GM18520 (cell line): ENCODE results near the gene CENPVL2.
"Not testable (repeated sequence)": the region's sequence is repeated elsewhere in the genome, so short reads cannot be mapped to it uniquely, and the experiment has no call there.

Experiments
- ATAC-seq: cut with Tn5 transposase; IDR thresholded peaks from one replicate; pipeline ENCODE4 v1.9.1; 2021; ENCODE audit not compliant: unreplicated experiment

CENPVL2 gene

DNA sequence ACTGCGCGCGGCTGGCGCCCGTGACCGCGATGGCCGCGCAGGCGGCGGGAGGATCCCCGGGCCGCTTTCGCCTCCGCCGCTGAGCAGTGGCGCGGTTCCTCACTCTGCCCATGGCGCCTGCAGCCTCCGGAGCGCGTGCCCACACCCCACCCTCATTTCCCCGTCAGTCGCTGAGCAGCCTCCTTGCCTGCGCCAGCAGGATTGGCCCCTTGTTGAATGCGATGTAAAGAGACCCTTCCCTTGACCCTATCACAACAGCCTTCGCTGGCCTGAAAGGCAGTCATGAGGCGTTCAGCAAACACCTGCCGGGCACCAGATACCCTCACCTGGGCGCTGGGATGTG, at the start of gene CENPVL2:
TSS of gene CENPVL2 (minus strand) at position 112 of the 343 bp plus-strand sequence. CDS start at position 112, 0 bp downstream.
- not testable (repeated sequence) for ATAC-seq

- ATAC-seq: no peak
These were observed 45.6 kb upstream of the CENPVL2 start for GRCh38 chrX:51728202-51728601.

GRCh38 chrX:51712943-51713647, 30.5 kb upstream of the CENPVL2 start:
- not testable (repeated sequence) for ATAC-seq

GRCh38 chrX:51710277-51711164, 27.9 kb upstream of the CENPVL2 start, which contains the start of gene CENPVL1:
Gene CENPVL1, plus strand, starts transcription at chrX:51710512. Its CDS starts 0 bp downstream, at chrX:51710512.
- ATAC-seq: not testable (repeated sequence)

DNA sequence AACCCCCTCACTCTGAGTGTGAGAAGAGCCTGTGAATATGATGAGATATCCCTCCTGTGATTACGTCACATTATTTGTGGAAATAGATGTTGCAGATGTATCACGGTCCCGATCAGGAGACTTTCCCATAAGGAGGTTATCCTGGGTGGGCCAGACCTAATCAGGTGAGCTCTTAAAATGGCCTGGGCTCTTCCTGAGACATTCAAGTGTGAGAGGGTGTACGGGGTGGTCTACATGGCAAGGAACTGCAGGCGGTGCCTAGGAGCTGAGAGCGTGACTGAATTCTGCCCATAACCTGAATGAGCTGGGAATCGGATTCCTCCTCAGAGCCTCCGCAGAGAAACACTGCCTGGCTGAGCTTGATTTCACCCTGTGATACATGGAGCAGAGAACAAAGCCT, 14.8 kb upstream of the CENPVL2 start:
- no peak for ATAC-seq

- no peak for ATAC-seq
These were observed 11.6 kb upstream of the CENPVL2 start for GRCh38 chrX:51694254-51694653.

- ATAC-seq: not testable (repeated sequence)
These were observed 567 bp downstream of the CENPVL2 start for GRCh38 chrX:51681808-51682719.

DNA sequence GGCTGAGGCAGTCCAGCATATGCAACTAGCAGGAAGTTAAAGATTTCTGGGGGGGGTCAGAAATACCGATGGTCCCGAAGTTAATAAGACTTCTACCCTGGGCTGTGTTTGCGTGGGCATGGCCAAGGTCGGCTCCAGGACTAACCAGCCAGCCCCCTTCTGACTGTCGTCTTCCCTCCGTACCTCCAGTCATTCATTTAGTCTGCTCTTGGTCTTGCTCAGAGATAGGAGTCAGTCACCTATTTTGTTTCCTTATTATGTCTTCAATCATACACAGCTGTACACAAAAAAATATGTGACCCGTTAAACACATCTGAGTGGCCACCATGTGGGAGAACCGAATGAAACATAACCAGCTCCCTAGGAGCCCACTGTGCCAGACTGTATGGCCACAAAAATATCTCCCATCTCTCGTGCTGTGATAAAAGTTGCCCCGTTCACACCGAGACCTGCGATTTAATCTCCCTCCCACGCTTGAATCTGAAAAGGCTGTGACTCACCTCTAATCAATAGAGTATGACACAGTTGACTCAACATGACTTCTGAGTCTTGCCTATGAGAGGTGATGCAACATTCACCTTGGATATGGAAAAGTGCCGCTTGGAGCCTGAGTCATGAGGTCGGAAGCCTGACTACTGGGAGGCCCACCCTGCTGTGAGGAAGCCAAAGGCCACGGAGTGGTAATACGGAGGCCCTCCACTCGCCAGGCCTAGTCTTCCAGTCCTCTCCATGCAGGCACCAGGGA, 2.8 kb downstream of the CENPVL2 start:
- ATAC-seq: not testable (repeated sequence)

DNA sequence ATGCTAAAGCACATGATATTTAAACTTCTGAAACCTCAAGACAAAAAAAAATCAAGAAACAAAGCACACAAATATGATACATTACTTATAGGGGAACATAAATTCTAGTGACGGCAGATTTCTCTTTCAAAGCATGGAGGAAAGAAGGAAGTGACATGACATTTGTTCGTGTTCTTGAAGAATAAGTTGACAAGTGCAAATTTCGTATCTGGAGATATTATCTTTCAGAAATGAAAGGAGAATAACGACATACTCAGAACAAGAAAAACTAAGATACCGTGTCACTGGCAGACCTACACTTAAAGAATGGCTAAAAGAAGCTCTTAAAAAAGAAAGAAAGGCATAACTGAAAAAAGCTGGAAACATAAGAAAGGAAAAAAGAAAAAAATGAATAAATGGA, 16.6 kb downstream of the CENPVL2 start:
- ATAC-seq: no peak

DNA sequence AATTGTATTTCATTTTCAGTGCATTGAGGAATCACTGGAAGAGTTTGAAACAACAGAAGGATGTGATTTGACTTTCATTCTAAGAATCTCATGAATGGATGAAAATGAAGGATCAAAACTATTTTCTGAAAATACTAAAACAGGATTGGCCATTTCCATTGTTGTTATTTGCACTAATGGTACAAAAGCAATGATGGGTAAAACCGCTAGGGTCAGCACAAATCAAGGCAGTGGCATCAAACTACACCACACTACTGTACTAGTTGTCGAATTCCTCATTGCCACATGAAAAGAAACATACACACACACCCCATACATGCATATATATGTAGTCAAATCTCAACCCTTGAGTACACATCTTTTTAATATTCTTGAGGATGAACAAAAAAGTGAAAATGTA, 39.3 kb downstream of the CENPVL2 start:
- no peak for ATAC-seq

GRCh38 chrX:51641421-51642021, 41.1 kb downstream of the CENPVL2 start:
- ATAC-seq: no peak

- not testable (repeated sequence) for ATAC-seq
These were observed 46.1 kb downstream of the CENPVL2 start for GRCh38 chrX:51636511-51636910.
